Measurements from ENCODE around the gene ZCCHC3.
"Not testable (repeated sequence)": the region's sequence is repeated elsewhere in the genome, so short reads cannot be mapped to it uniquely, and the experiment has no call there.

ZCCHC3 gene

GRCh38 chr20:297098-297924, at the start of gene ZCCHC3:
ZCCHC3 (plus strand) TSS chr20:297570; CDS start chr20:297587, 17 bp downstream.
- peak; percentile 12 for TF ChIP-seq CTCF (IDR thresholded peaks at IDR 0.05)
- no peaks in the 10 kb centered on the region for H3K9me3 ChIP-seq
- peaks cover 50% of the 10 kb centered on the region in 2 experiments for H3K4me1 ChIP-seq (ENCODE audit: control insufficient read depth in 1 of 2, insufficient read depth in 1 of 2, low read depth in 1 of 2, low read length in 1 of 2)
- peaks cover 3% of the 10 kb centered on the region for H3K36me3 ChIP-seq
- peak within 1 kb of the TSS; percentile 85 to 91 for H3K4me3 ChIP-seq (ENCODE audit: low read depth in 1 of 2, low read length in 1 of 2)
- H3K27me3 ChIP-seq, result no peaks in the 10 kb centered on the region
- peak within 1 kb of the TSS; percentile 92 for H3K27ac ChIP-seq

- Histone ChIP-seq H3K4me3 (ENCODE audit: low read depth in 1 of 2, low read length in 1 of 2) (no peak overlapping the region), H3K9me3 (no peaks in the 10 kb centered on the region), H3K27ac (no peak overlapping the region), H3K36me3 (no peaks in the 10 kb centered on the region), H3K4me1 (ENCODE audit: control insufficient read depth in 1 of 2, insufficient read depth in 1 of 2, low read depth in 1 of 2, low read length in 1 of 2) (peaks cover 0 to 6% of the 10 kb centered on the region in 2 experiments), H3K27me3 (no peaks in the 10 kb centered on the region)
- no peak for TF ChIP-seq CTCF (IDR thresholded peaks at IDR 0.05)
Measured at GRCh38 chr20:251354-251753, 46.0 kb upstream of the ZCCHC3 start.

- Histone ChIP-seq H3K36me3 (no peaks in the 10 kb centered on the region), H3K4me1 (ENCODE audit: control insufficient read depth in 1 of 2, insufficient read depth in 1 of 2, low read depth in 1 of 2, low read length in 1 of 2) (peaks cover 0 to 6% of the 10 kb centered on the region in 2 experiments), H3K4me3 (ENCODE audit: low read depth in 1 of 2, low read length in 1 of 2) (no peak overlapping the region), H3K27me3 (no peaks in the 10 kb centered on the region), H3K9me3 (no peaks in the 10 kb centered on the region), H3K27ac (no peak overlapping the region)
- no peak for TF ChIP-seq CTCF (IDR thresholded peaks at IDR 0.05)
Measured at GRCh38 chr20:252801-253200, 44.6 kb upstream of the ZCCHC3 start.

- not testable (repeated sequence) for H3K27ac ChIP-seq; H3K27me3 ChIP-seq; H3K4me3 ChIP-seq (ENCODE audit: low read depth in 1 of 2, low read length in 1 of 2); H3K36me3 ChIP-seq; H3K9me3 ChIP-seq
- H3K4me1 ChIP-seq (ENCODE audit: control insufficient read depth in 1 of 2, insufficient read depth in 1 of 2, low read depth in 1 of 2, low read length in 1 of 2), result peaks cover 0 to 10% of the 10 kb centered on the region in 2 experiments
Measured at GRCh38 chr20:253447-253846, 43.9 kb upstream of the ZCCHC3 start.

- no peaks in the 10 kb centered on the region for H3K36me3 ChIP-seq
- H3K4me3 ChIP-seq (ENCODE audit: low read depth in 1 of 2, low read length in 1 of 2), result no peak within 1 kb of the TSS
- no peak for TF ChIP-seq CTCF (IDR thresholded peaks at IDR 0.05)
- H3K9me3 ChIP-seq, result no peaks in the 10 kb centered on the region
- no peak within 1 kb of the TSS for H3K27ac ChIP-seq
- no peaks in the 10 kb centered on the region for H3K27me3 ChIP-seq
- H3K4me1 ChIP-seq (ENCODE audit: control insufficient read depth in 1 of 2, insufficient read depth in 1 of 2, low read depth in 1 of 2, low read length in 1 of 2), result peaks cover 0 to 7% of the 10 kb centered on the region in 2 experiments
Measured at GRCh38 chr20:257419-257818, 40.0 kb upstream of the ZCCHC3 start, which contains the start of gene DEFB132. DEFB132 (plus strand) TSS chr20:257724; CDS start chr20:257779, 55 bp downstream.

GRCh38 chr20:258269-258858, 39.0 kb upstream of the ZCCHC3 start:
- TF ChIP-seq CTCF (IDR thresholded peaks at IDR 0.05), result no peak

More at GRCh38 chr20:258269-258858, 39.0 kb upstream of the ZCCHC3 start:
- H3K36me3 ChIP-seq, result no peaks in the 10 kb centered on the region
- H3K4me1 ChIP-seq (ENCODE audit: control insufficient read depth in 1 of 2, insufficient read depth in 1 of 2, low read depth in 1 of 2, low read length in 1 of 2), result peaks cover 0 to 7% of the 10 kb centered on the region in 2 experiments
- H3K4me3 ChIP-seq (ENCODE audit: low read depth in 1 of 2, low read length in 1 of 2), result no peak overlapping the region
- H3K27ac ChIP-seq, result no peak overlapping the region
- H3K27me3 ChIP-seq, result no peaks in the 10 kb centered on the region
- no peaks in the 10 kb centered on the region for H3K9me3 ChIP-seq
